HepG2 (cell line): ENCODE measurements around the gene FAM32A. TPM values are rescaled to one million over a fixed set of nuclear protein-coding genes. Genes with fewer than 3 reads are reported as not detected.

Source experiments
- ARNT2 ChIP-seq: sonication (generic); formaldehyde crosslinking; IDR thresholded peaks from 2 replicates; pipeline ENCODE4 v1.8.0; 2022; ENCODE audit warnings: mild to moderate bottlenecking, low read depth, missing genetic modification reagents, moderate library complexity
- FOXA3 ChIP-seq: IDR thresholded peaks from 2 replicates; pipeline ENCODE4 v1.6.1; 2016; ENCODE audit warnings: missing genetic modification reagents, missing compliant biosample characterization
- GATAD2A ChIP-seq: IDR thresholded peaks from 2 replicates; pipeline ENCODE4 v1.6.1; 2016
- LCORL ChIP-seq, 2 experiments: fragments of 450-650 bp in 1 of 2; sonication (generic) in 1 of 2; formaldehyde crosslinking in 1 of 2; IDR thresholded peaks; 2 replicates each; pipeline versions ENCODE4 v1.5.0 to v1.6.1; 2017 to 2020; ENCODE audit warnings: antibody characterized with exemption in 1 of 2, missing genetic modification reagents in 1 of 2
- MYPOP ChIP-seq: sonication (generic); formaldehyde crosslinking; IDR thresholded peaks from 2 replicates; pipeline ENCODE4 v1.8.1; 2023; ENCODE audit warnings: mild to moderate bottlenecking, moderate library complexity, missing genetic modification reagents
- NFE2L1 ChIP-seq: sonication (generic); formaldehyde crosslinking; IDR thresholded peaks from 2 replicates; pipeline ENCODE4 v1.4.0; 2020; ENCODE audit warnings: missing genetic modification reagents, mild to moderate bottlenecking, borderline replicate concordance
- NFKBIZ ChIP-seq: IDR thresholded peaks from 2 replicates; pipeline ENCODE4 v1.6.1; 2018; ENCODE audit warnings: missing genetic modification reagents, missing compliant biosample characterization
- SNAPC4 ChIP-seq: sonication (generic); formaldehyde crosslinking; IDR thresholded peaks from 2 replicates; pipeline ENCODE4 v1.4.0; 2020; ENCODE audit warnings: mild to moderate bottlenecking, missing genetic modification reagents
- STAT5B ChIP-seq: sonication (generic); formaldehyde crosslinking; IDR thresholded peaks from 2 replicates; pipeline ENCODE4 v1.4.0; 2020; ENCODE audit warnings: missing genetic modification reagents
- ZNF569 ChIP-seq: sonication (generic); formaldehyde crosslinking; IDR thresholded peaks from 2 replicates; pipeline ENCODE4 v1.5.0; 2020; ENCODE audit warnings: mild to moderate bottlenecking, missing genetic modification reagents, moderate library complexity, borderline replicate concordance
- ZNF761 ChIP-seq: sonication (generic); formaldehyde crosslinking; conservative IDR thresholded peaks from 2 replicates; pipeline ENCODE4 v1.4.0; 2020; ENCODE audit warnings: mild to moderate bottlenecking, missing genetic modification reagents
- polyA plus RNA-seq, 8 experiments: library from polyadenylated mRNA; depleted of rRNA in 3 of 8; stranded (reverse) in 7 of 8; unstranded in 1 of 8; fragments of >200 nt; fragmentation: Illumina TruSeq in 4 of 8; extraction: Trizol in 4 of 8; gene quantifications; 2 replicates each; pipeline versions ENCODE4 v1.2.1 to v1.2.3, GENCODE V29; 2011 to 2016; ENCODE audit warnings: low read depth in 4 of 8, missing spikeins in 1 of 8, mixed read lengths in 1 of 8; ENCODE audit not compliant: insufficient read depth in 1 of 8
- total RNA-seq, 5 experiments: library from RNA; depleted of rRNA; stranded (reverse); fragments of >200 nt; fragmentation: Illumina TruSeq; extraction: Trizol; gene quantifications; 2 replicates each; pipeline ENCODE4 v1.2.3, GENCODE V29; 2016; ENCODE audit warnings: low read depth in 1 of 5
- TF ChIP-seq, protein P1 (sequence below): IDR thresholded peaks from 2 replicates; pipeline ENCODE4 v1.6.1; 2016; ENCODE audit warnings: low read depth, missing genetic modification reagents, missing compliant biosample characterization
- TF ChIP-seq, protein P2 (sequence below): sonication (generic); formaldehyde crosslinking; IDR thresholded peaks from 2 replicates; pipeline ENCODE4 v1.4.0; 2020; ENCODE audit warnings: missing genetic modification reagents

Gene FAM32A
- total and polyA plus RNA-seq, 2 of the 13 experiments (the other 11 are each of a cell fraction or from before 2014, with no cell fraction given): 85.8 to 86.2 TPM

GRCh38 chr19:16200038-16201010 is 15.1 kb downstream of the FAM32A start (continued):
- no peak for TF ChIP-seq STAT5B
- no peak for TF ChIP-seq SNAPC4
- TF ChIP-seq FOXA3: peak; percentile 71
- TF ChIP-seq NFKBIZ (CRISPR knock-in tag): 0 out of 2 replicates have a peak, but pooled peaks have one; percentile 31
- TF ChIP-seq MYPOP (CRISPR knock-in tag): no peak
- TF ChIP-seq, protein P1, sequence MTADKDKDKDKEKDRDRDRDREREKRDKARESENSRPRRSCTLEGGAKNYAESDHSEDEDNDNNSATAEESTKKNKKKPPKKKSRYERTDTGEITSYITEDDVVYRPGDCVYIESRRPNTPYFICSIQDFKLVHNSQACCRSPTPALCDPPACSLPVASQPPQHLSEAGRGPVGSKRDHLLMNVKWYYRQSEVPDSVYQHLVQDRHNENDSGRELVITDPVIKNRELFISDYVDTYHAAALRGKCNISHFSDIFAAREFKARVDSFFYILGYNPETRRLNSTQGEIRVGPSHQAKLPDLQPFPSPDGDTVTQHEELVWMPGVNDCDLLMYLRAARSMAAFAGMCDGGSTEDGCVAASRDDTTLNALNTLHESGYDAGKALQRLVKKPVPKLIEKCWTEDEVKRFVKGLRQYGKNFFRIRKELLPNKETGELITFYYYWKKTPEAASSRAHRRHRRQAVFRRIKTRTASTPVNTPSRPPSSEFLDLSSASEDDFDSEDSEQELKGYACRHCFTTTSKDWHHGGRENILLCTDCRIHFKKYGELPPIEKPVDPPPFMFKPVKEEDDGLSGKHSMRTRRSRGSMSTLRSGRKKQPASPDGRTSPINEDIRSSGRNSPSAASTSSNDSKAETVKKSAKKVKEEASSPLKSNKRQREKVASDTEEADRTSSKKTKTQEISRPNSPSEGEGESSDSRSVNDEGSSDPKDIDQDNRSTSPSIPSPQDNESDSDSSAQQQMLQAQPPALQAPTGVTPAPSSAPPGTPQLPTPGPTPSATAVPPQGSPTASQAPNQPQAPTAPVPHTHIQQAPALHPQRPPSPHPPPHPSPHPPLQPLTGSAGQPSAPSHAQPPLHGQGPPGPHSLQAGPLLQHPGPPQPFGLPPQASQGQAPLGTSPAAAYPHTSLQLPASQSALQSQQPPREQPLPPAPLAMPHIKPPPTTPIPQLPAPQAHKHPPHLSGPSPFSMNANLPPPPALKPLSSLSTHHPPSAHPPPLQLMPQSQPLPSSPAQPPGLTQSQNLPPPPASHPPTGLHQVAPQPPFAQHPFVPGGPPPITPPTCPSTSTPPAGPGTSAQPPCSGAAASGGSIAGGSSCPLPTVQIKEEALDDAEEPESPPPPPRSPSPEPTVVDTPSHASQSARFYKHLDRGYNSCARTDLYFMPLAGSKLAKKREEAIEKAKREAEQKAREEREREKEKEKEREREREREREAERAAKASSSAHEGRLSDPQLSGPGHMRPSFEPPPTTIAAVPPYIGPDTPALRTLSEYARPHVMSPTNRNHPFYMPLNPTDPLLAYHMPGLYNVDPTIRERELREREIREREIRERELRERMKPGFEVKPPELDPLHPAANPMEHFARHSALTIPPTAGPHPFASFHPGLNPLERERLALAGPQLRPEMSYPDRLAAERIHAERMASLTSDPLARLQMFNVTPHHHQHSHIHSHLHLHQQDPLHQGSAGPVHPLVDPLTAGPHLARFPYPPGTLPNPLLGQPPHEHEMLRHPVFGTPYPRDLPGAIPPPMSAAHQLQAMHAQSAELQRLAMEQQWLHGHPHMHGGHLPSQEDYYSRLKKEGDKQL (CRISPR knock-in tag): no peak
- peak; percentile 33; the same call in 1 of the 2 replicates for TF ChIP-seq ZNF569
- peak; percentile 21; the same call in 1 of the 2 replicates for TF ChIP-seq LCORL (IDR thresholded peaks at IDR 0.05)
- TF ChIP-seq LCORL (CRISPR knock-in tag; IDR thresholded peaks at IDR 0.05): peak; percentile 88
- peak; percentile 94 for TF ChIP-seq GATAD2A (CRISPR knock-in tag)
- TF ChIP-seq, protein P2, sequence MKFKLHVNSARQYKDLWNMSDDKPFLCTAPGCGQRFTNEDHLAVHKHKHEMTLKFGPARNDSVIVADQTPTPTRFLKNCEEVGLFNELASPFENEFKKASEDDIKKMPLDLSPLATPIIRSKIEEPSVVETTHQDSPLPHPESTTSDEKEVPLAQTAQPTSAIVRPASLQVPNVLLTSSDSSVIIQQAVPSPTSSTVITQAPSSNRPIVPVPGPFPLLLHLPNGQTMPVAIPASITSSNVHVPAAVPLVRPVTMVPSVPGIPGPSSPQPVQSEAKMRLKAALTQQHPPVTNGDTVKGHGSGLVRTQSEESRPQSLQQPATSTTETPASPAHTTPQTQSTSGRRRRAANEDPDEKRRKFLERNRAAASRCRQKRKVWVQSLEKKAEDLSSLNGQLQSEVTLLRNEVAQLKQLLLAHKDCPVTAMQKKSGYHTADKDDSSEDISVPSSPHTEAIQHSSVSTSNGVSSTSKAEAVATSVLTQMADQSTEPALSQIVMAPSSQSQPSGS (CRISPR knock-in tag): peak; percentile 58; the same call in 1 of the 2 replicates
- TF ChIP-seq ZNF761 (CRISPR knock-in tag): 0 out of 2 replicates have a peak, but pooled peaks have one; percentile 32
- peak; percentile 70; the same call in 1 of the 2 replicates for TF ChIP-seq ARNT2
- no peak for TF ChIP-seq NFE2L1 (CRISPR knock-in tag)
